Sigmoid colon (tissue), 7 donors: ENCODE measurements around the gene CEP83. TPM values are rescaled to one million over a fixed set of nuclear protein-coding genes. Genes with fewer than 3 reads are reported as not detected.

ENCODE experiments used
- DNase-seq: peaks from one replicate; pipeline ENCODE4 v3.0.0-alpha.2; 2019
- H3K27ac ChIP-seq, 4 donors: fragments of 200-600 bp; sonication (generic); one replicate each; pipeline ENCODE4 v1.5.1; 2016 to 2019; ENCODE audit warnings: mild to moderate bottlenecking in 1 of 4
- H3K27me3 ChIP-seq, 3 donors: fragments of 200-600 bp; sonication (generic); one replicate each; pipeline ENCODE4 v1.5.1; 2019; ENCODE audit warnings: mild to moderate bottlenecking in 1 of 3
- H3K36me3 ChIP-seq, 4 donors: fragments of 200-600 bp; sonication (generic); one replicate each; pipeline ENCODE4 v1.5.1; 2016 to 2019
- H3K4me1 ChIP-seq, 4 donors: fragments of 200-600 bp; sonication (generic); one replicate each; pipeline ENCODE4 v1.5.1; 2017 to 2019
- H3K4me3 ChIP-seq, 4 donors: fragments of 200-600 bp; sonication (generic); one replicate each; pipeline ENCODE4 v1.5.1; 2017 to 2019; ENCODE audit warnings: mild to moderate bottlenecking in 2 of 4, moderate library complexity in 1 of 4
- H3K9me3 ChIP-seq, 4 donors: fragments of 200-600 bp in 3 of 4; sonication (generic) in 3 of 4; one replicate each; pipeline versions ENCODE4 v1.5.1 to v1.6.1; 2013 to 2019
- CTCF ChIP-seq, 4 experiments: fragments of 450-650 bp in 3 of 4; fragments of 200-600 bp in 1 of 4; IDR thresholded peaks; one replicate each; pipeline ENCODE4 v1.5.1; 2016 to 2019; ENCODE audit warnings: antibody characterized with exemption in 4 of 4, mild to moderate bottlenecking in 3 of 4, moderate library complexity in 2 of 4
- EP300 ChIP-seq, 4 donors: sonication (generic); formaldehyde crosslinking; IDR thresholded peaks; one replicate each; pipeline ENCODE4 v1.6.1; 2017; ENCODE audit warnings: antibody characterized with exemption in 4 of 4
- POLR2A ChIP-seq, 2 donors: fragments of 450-650 bp; IDR thresholded peaks; one replicate each; pipeline ENCODE4 v1.6.1; 2016; ENCODE audit warnings: antibody characterized with exemption in 2 of 2, mild to moderate bottlenecking in 2 of 2, moderate library complexity in 2 of 2
- POLR2AphosphoS5 ChIP-seq, 4 donors: sonication (generic); formaldehyde crosslinking; IDR thresholded peaks; one replicate each; pipeline ENCODE4 v1.6.1; 2017; ENCODE audit warnings: antibody characterized with exemption in 4 of 4
- WGBS, 2 donors: extraction: QIAGEN DNeasy Blood & Tissue Kit; methylation state at CpG; one replicate each; pipeline ENCODE4 v1.1.7; 2013; 5-methylcytosine and 5-hydroxymethylcytosine counted together
- intact Hi-C: fragments of 100-400 bp; cut with DNase I; formaldehyde crosslinking; loops from one replicate; pipeline ENCODE4 v1.15.1; 2023
- polyA plus RNA-seq, 3 donors: library from polyadenylated mRNA; stranded (reverse); fragments of 200-250 nt; gene quantifications; one replicate each; pipeline ENCODE4 v1.2.3, GENCODE V29; 2013
- total RNA-seq, 4 donors: library from RNA; depleted of rRNA; stranded (reverse); fragments of >200 nt; gene quantifications; one replicate each; pipeline ENCODE4 v1.1.0, GENCODE V29; 2016
- donor health status: healthy with polysubstance abuse.
- donor health status: Bipolar disorder and iron deficiency.
- donor health status: healthy.

CEP83 gene
- total and polyA plus RNA-seq, 7 donors: 4.4 to 23.5 (median 7.9) TPM

GRCh38 chr12:94329366-94329765, 130.3 kb downstream of the CEP83 start:
- Histone ChIP-seq H3K27ac (no peak overlapping the region), H3K4me3 (no peak overlapping the region), H3K36me3 (peaks cover 0 to 9% (median 0%) of the 10 kb centered on the region in 4 donors), H3K9me3 (no peaks in the 10 kb centered on the region), H3K27me3 (no peaks in the 10 kb centered on the region), H3K4me1 (no peaks in the 10 kb centered on the region)
- intact Hi-C loops: no loop called here
- WGBS, 2 donors: 91% methylated on average over 1 of the region's 1 CpG
- DNase-seq: no peak
- TF ChIP-seq EP300 (IDR thresholded peaks at IDR 0.05): no peak

DNA sequence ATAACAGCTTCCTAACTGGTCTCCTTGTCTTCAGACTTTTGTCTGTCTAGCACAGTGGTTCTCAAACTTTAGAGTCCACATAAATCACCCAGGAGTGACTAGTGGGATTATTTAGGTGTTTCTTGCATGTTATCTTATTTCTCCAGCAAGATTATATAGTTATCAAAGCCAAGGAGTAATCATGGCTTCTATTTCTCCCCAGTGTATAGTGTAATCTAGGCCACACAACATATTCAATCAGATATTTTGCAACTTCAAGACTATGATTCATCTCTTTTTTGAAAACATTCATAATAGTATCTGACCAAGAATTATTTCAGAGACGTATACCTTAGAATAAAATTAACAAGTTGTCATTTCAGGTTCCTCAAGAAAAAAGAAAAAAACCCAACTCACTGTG, 131.9 kb downstream of the CEP83 start:
- no peaks in the 10 kb centered on the region for H3K9me3 ChIP-seq
- no peak for DNase-seq
- no peaks in the 10 kb centered on the region for H3K4me1 ChIP-seq
- H3K36me3 ChIP-seq: peaks cover 0 to 16% (median 4%) of the 10 kb centered on the region in 4 donors
- intact Hi-C loops: no loop called here
- no peaks in the 10 kb centered on the region for H3K27me3 ChIP-seq
- 94 to 95% methylated on average over 1 of the region's 1 CpG for WGBS, 2 donors
- H3K4me3 ChIP-seq: no peak overlapping the region
- TF ChIP-seq CTCF (IDR thresholded peaks at IDR 0.05): no peak
- TF ChIP-seq POLR2A (IDR thresholded peaks at IDR 0.05): no peak
- TF ChIP-seq EP300 (IDR thresholded peaks at IDR 0.05): no peak
- no peak overlapping the region for H3K27ac ChIP-seq

DNA sequence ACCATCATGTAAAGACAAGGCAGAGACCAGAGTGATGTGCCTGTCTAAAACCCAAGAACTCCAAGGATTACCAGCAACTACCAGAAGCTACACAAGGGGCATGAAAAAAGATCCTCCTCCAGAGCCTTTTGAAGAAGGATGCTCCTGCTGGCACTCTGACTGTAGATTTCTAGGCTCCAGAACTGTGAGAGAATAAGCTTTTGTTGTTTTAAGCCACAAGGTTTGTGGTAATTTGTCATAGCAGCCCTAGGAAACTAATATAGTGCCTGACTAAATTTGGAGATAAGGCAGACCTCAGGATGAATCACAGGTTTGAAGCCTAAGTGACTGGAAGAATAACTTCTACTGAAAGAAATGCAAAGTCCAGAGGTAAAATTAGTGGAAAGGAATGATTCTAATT, 132.9 kb downstream of the CEP83 start:
- Histone ChIP-seq H3K27ac (no peak overlapping the region), H3K4me3 (no peak overlapping the region), H3K4me1 (no peaks in the 10 kb centered on the region), H3K36me3 (peaks cover 0 to 19% (median 4%) of the 10 kb centered on the region in 4 donors), H3K9me3 (peaks cover 0 to 4% (median 0%) of the 10 kb centered on the region in 4 donors), H3K27me3 (no peaks in the 10 kb centered on the region)
- intact Hi-C loops: no loop called here
- no peak for TF ChIP-seq POLR2A (IDR thresholded peaks at IDR 0.05)
- no peak for DNase-seq

DNA sequence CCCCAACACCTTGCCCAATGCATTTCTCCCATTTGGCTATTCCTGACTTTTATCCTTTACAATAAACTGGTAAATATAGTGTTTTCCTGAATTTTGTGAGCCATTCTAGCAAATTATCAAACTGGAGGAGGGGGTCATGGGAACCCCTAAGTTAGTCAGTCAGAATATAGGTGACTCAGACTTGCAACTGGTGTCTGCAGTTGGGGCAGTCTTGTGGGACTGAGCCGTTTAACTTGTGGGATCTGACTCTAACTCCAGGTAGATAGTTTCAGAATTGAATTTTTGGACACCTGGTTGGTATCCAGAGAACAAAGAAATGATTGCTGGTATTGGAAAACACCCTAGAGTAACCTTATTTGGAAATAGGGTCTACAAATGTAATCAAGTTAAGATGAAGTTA, 133.4 kb downstream of the CEP83 start:
- Histone ChIP-seq H3K4me3 (no peak overlapping the region), H3K36me3 (peaks cover 0 to 19% (median 5%) of the 10 kb centered on the region in 4 donors), H3K27ac (no peak overlapping the region), H3K27me3 (no peaks in the 10 kb centered on the region), H3K9me3 (peaks cover 0 to 9% (median 0%) of the 10 kb centered on the region in 4 donors), H3K4me1 (no peaks in the 10 kb centered on the region)
- TF ChIP-seq POLR2AphosphoS5 (IDR thresholded peaks at IDR 0.05) (no peak), CTCF (IDR thresholded peaks at IDR 0.05) (no peak), EP300 (IDR thresholded peaks at IDR 0.05) (no peak), POLR2A (IDR thresholded peaks at IDR 0.05) (no peak)
- intact Hi-C loops: no loop called here
- 94 to 95% methylated on average over 1 of the region's 1 CpG for WGBS, 2 donors
- no peak for DNase-seq

DNA sequence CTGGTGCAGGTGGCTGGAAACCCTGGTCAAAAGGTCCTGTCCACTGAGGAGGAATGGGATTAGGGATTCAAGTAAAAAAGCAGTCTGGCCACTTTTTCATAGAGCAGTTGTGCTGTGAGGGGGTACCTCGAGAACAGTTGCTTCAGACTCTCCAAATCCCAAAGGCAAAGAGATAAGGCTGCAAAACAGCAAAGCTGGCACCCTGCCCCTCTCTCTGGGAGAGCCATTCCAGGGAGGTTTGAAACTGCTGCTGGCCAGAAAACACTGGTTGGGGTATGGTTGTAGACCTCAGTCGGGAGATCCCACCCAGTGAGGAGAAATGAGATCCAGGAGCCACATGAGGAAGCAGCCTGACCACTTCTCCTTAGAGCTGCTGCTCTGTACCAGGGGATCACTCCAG, 137.3 kb downstream of the CEP83 start:
- intact Hi-C loops: no loop called here
- TF ChIP-seq CTCF (IDR thresholded peaks at IDR 0.05) (no peak), POLR2AphosphoS5 (IDR thresholded peaks at IDR 0.05) (no peak), POLR2A (IDR thresholded peaks at IDR 0.05) (no peak), EP300 (IDR thresholded peaks at IDR 0.05) (no peak)
- Histone ChIP-seq H3K27me3 (no peaks in the 10 kb centered on the region), H3K4me1 (no peaks in the 10 kb centered on the region), H3K9me3 (peaks cover 0 to 18% (median 0%) of the 10 kb centered on the region in 4 donors), H3K27ac (no peak overlapping the region), H3K36me3 (peaks cover 0 to 11% (median 5%) of the 10 kb centered on the region in 4 donors), H3K4me3 (no peak overlapping the region)
- DNase-seq: no peak
- 95 to 96% methylated on average over 2 of the region's 2 CpGs for WGBS, 2 donors

DNA sequence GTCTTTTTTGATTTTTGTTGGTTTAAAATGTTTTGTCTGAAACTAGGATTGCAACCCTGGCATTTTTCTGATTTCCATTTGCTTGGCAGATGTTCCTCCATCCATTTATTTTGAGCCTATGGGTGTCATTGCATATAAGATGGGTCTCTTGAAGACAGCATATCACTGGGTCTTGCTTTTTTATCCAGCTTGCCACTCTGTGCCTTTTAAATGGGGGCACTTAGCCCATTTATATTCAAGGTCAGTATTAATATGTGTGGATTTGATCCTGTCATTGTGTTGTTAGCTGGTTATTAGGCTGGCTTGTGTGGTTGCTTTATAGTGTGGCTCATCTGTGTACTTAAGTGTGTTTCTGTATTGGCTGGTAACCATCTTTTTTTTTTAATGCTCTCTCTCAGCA, 139.6 kb downstream of the CEP83 start:
- DNase-seq: no peak
- peaks cover 0 to 11% (median 5%) of the 10 kb centered on the region in 4 donors for H3K36me3 ChIP-seq
- H3K27ac ChIP-seq: no peak overlapping the region
- H3K9me3 ChIP-seq: peaks cover 0 to 18% (median 0%) of the 10 kb centered on the region in 4 donors
- no peak overlapping the region for H3K4me3 ChIP-seq
- no peak for TF ChIP-seq POLR2A (IDR thresholded peaks at IDR 0.05)
- no peak for TF ChIP-seq POLR2AphosphoS5 (IDR thresholded peaks at IDR 0.05)
- TF ChIP-seq EP300 (IDR thresholded peaks at IDR 0.05): no peak
- no peak for TF ChIP-seq CTCF (IDR thresholded peaks at IDR 0.05)
- intact Hi-C loops: no loop called here
- no peaks in the 10 kb centered on the region for H3K4me1 ChIP-seq
- H3K27me3 ChIP-seq: no peaks in the 10 kb centered on the region
